ENCODE measurements around the gene WDR83.
"Not testable (repeated sequence)": the region's sequence is repeated elsewhere in the genome, so short reads cannot be mapped to it uniquely, and the experiment has no call there.

The WDR83 gene

DNA sequence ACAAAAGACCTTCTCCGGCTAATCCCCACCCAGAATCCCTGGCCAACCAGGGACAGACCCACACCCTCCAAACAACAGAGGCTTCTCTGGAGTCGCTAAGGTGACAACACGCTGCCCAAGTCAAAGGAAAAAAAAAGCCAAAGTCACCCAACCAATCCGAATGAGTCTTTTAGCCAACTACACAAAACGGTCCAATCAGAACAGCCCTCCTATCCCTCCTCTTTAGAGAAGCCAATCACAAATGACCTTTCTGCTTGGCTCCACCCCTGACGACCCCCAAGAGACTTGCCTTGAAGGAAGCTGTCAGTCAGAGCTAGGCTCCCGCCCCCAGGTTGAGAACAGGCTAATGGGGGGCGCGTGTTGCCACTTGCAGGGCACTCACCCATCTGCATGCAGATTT is 36.4 kb downstream of the WDR83 start:
- Histone ChIP-seq H3K27me3 (ENCODE audit: low read depth) (no peaks in the 10 kb centered on the region), H3K4me3 (no peak overlapping the region), H3K4me1 (no peaks in the 10 kb centered on the region; the same call in 1 of the 2 replicates), H3K9me3 (no peaks in the 10 kb centered on the region), H3K36me3 (replicated peaks) (peaks cover 87% of the 10 kb centered on the region)
- in situ Hi-C loops (cut with MboI; ENCODE audit: low sequenced_read_pairs), result no loop called here
- DNase-seq (ENCODE audit: low spot score in 2 of 2), result peak; percentile 63 to 83

DNA sequence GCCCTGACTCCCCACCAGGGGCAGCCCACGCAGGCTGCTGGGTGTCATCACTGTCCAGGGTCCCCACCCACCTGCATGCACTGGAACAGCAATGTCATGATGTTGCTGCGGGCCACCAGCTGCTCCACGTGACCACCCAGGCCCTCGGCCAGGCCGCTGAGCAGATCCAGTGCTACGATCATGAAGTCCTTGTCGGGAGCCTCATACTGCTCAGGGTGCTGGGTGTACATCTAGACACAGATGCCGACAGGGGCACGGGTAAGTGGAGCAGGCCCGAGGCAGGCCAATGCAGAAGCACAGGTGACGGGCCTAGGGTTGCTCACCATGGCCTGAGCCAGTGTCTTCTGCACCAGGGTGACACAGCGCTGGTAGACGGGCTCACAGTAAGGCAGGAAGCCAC is 38.6 kb downstream of the WDR83 start:
- Histone ChIP-seq H3K9me3 (no peaks in the 10 kb centered on the region), H3K27me3 (ENCODE audit: low read depth) (no peaks in the 10 kb centered on the region), H3K4me1 (no peaks in the 10 kb centered on the region; the same call in 1 of the 2 replicates), H3K36me3 (replicated peaks) (peaks cover 96% of the 10 kb centered on the region), H3K4me3 (no peak overlapping the region)
- no peak for DNase-seq (ENCODE audit: low spot score in 2 of 2)
- in situ Hi-C loops (cut with MboI; ENCODE audit: low sequenced_read_pairs), result no loop called here

DNA sequence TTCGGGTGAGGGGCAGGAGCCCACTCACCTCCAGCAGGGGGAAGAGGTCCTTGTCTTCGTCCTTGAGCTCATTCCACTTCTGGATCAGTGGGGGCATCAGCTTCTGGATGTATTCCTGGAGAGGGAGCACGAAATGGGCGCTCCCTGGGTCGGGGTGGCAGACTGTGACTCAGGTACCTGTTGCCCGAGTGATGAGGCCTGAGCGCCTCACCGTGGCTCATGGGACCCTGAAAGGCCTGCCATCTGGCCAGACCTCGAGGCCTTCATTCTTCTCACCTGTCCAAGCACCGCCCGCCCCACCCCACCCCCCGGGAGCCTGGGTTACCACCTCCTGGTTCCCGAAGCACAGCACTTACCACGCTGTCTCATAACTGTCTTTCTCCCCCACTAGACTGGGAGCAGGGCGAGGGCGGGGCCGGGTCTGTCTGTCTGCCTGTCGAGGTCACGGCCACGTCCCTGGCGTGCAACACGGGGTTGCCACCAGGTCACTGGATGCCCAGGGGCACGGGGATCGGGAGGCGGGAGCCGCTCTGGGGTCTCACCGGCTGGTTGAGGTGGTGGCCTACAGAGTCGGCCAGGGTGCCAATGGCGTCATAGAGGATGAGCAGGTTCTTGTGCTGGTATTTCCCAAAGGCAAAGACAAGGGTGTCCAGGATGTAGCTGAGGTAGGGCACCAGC is 39.2 kb downstream of the WDR83 start:
- H3K27me3 ChIP-seq (ENCODE audit: low read depth), result no peaks in the 10 kb centered on the region
- peaks cover 99% of the 10 kb centered on the region for H3K36me3 ChIP-seq (replicated peaks)
- H3K9me3 ChIP-seq, result no peaks in the 10 kb centered on the region
- DNase-seq (ENCODE audit: low spot score in 2 of 2), result no peak
- in situ Hi-C loops (cut with MboI; ENCODE audit: low sequenced_read_pairs), result no loop called here
- H3K4me3 ChIP-seq, result no peak overlapping the region
- no peaks in the 10 kb centered on the region; the same call in 1 of the 2 replicates for H3K4me1 ChIP-seq

DNA sequence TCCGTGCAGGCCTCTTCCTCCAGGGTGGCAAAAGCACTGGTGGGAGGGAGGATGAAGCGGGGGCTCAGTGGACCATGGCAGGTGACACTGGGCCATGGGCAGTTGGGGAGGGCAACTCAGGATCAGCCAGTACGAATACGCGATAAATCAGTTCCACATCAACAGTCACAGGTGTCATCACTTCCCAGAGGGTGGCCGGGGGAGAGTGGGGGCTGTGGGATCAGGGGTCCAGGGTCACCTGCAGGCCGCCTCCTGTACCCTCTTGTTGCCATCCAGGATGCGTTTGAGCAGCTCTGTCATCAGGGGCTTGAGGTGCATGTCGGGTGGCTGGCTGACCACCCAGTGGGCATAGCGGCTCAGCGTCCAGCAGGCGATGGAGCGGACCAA is 39.7 kb downstream of the WDR83 start:
- Histone ChIP-seq H3K9me3 (no peaks in the 10 kb centered on the region), H3K27me3 (ENCODE audit: low read depth) (no peaks in the 10 kb centered on the region), H3K36me3 (replicated peaks) (peaks cover 99% of the 10 kb centered on the region), H3K4me1 (no peaks in the 10 kb centered on the region; the same call in 1 of the 2 replicates), H3K4me3 (no peak overlapping the region)
- DNase-seq (ENCODE audit: low spot score in 2 of 2), result no peak
- in situ Hi-C loops (cut with MboI; ENCODE audit: low sequenced_read_pairs), result no loop called here

DNA sequence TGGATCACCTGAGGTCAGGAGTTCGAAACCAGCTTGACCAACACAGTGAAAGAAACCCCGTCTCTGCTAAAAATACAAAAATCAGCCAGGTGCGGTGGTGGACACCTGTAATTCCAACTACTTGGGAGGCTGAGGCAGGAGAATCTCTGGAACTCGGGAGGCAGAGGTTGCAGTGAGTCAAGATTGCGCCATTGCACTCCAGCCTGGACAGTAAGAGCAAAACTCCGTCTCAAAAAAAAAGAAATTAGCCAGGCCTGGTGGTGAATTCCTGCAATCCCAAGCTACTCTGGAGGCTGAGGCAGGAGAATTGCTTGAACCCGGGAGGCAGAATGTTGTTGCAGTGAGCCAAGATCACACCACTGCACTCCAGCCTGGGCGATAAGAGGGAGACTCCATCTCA is 42.0 kb downstream of the WDR83 start:
- no peaks in the 10 kb centered on the region; the same call in 1 of the 2 replicates for H3K4me1 ChIP-seq
- H3K9me3 ChIP-seq, result no peaks in the 10 kb centered on the region
- no peak overlapping the region for H3K4me3 ChIP-seq
- no peak for DNase-seq (ENCODE audit: low spot score in 2 of 2)
- H3K27me3 ChIP-seq (ENCODE audit: low read depth), result no peaks in the 10 kb centered on the region
- in situ Hi-C loops (cut with MboI; ENCODE audit: low sequenced_read_pairs), result no loop called here
- H3K36me3 ChIP-seq (replicated peaks), result peaks cover 94% of the 10 kb centered on the region

DNA sequence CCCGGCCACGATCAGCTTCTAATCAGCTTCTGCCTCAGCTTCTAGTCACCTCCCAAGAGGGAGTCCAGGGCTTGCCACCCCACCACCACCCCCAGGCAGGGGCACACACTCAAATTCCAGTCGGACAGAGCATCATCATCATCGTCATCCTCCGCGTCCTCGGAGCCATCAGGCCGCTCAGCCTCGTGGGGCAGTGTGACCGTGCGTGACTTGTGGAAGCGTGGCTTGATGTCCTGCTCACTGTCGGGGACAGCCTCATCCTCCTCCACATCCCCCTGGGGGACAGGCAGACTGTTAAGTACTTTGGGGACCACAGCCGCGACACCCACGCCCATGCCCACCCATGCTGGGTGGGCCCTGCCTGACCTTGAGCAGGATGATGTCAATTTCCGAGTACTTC is 44.6 kb downstream of the WDR83 start:
- Histone ChIP-seq H3K9me3 (no peaks in the 10 kb centered on the region), H3K4me1 (no peaks in the 10 kb centered on the region; the same call in 1 of the 2 replicates), H3K27me3 (ENCODE audit: low read depth) (no peaks in the 10 kb centered on the region), H3K4me3 (no peak overlapping the region), H3K36me3 (replicated peaks) (peaks cover 94% of the 10 kb centered on the region)
- DNase-seq (ENCODE audit: low spot score in 2 of 2), result no peak
- in situ Hi-C loops (cut with MboI; ENCODE audit: low sequenced_read_pairs), result no loop called here

DNA sequence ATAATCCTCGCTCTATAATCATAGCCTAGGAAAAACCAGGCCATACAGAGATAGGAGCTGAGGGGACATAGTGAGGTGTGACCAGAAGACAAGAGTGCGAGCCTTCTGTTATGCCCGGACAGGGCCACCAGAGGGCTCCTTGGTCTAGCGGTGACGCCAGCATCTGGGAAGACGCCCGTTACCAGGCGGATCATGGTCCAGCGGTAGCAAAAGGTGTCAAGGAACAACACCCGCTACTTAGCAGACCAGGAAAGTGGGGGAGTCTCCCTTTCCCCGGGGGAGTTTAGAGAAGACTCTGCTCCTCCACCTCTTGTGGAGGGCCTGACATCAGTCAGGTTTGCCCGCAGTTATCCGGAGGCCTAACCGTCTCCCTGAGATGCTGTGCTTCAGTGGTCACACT is 45.5 kb downstream of the WDR83 start:
- H3K9me3 ChIP-seq; H3K4me3 ChIP-seq; H3K27me3 ChIP-seq (ENCODE audit: low read depth); H3K4me1 ChIP-seq; in situ Hi-C loops (cut with MboI; ENCODE audit: low sequenced_read_pairs): not testable (repeated sequence)
- DNase-seq (ENCODE audit: low spot score in 2 of 2), result peak in 1 of 2 experiments; percentile 57
- peaks cover 94% of the 10 kb centered on the region for H3K36me3 ChIP-seq (replicated peaks)

DNA sequence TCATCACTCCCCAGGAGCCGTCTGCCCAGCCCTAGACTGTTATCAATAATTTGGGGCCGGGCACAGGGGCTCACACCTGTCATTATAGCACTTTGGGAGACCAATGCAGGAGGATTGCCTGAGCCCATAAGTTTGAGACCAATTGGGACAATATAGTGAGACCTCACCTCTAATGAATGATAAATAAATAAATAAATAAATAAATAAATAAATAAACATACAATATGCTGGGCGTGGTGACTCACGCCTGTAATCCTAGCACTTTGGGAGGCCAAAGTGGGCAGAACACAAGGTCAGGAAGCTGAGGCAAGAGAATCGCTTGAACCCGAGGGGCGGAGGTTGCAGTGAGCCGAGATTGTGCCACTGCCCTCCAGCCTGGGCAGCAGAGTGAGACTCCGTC is 46.7 kb downstream of the WDR83 start:
- H3K36me3 ChIP-seq (replicated peaks), result peaks cover 92% of the 10 kb centered on the region
- H3K4me1 ChIP-seq; in situ Hi-C loops (cut with MboI; ENCODE audit: low sequenced_read_pairs); DNase-seq (ENCODE audit: low spot score in 2 of 2); H3K27me3 ChIP-seq (ENCODE audit: low read depth); H3K9me3 ChIP-seq; H3K4me3 ChIP-seq: not testable (repeated sequence)

DNA sequence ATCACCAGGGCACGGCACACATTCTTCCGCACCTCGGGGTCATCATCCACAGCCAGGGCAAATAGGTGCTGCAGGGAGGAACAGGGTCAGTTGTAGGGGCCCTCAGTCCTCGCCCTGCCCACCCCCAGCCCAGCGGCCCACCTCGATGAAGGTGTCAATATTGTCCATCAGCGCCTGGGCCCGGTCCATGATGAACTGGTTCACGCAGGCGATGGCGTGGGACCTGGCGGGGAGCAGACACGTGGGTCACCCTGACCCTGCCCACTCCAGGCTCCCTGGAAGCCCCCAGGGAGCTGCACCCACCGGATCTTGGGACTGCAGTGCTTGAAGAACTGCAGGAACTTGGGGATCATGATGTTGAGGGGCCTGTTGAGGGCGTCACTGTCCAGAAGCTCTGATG is 48.5 kb downstream of the WDR83 start:
- in situ Hi-C loops (cut with MboI; ENCODE audit: low sequenced_read_pairs), result no loop called here
- no peaks in the 10 kb centered on the region for H3K9me3 ChIP-seq
- no peaks in the 10 kb centered on the region for H3K4me1 ChIP-seq
- DNase-seq (ENCODE audit: low spot score in 2 of 2), result no peak
- no peak overlapping the region for H3K4me3 ChIP-seq
- H3K27me3 ChIP-seq (ENCODE audit: low read depth), result no peaks in the 10 kb centered on the region
- peaks cover 88% of the 10 kb centered on the region for H3K36me3 ChIP-seq (replicated peaks)

DNA sequence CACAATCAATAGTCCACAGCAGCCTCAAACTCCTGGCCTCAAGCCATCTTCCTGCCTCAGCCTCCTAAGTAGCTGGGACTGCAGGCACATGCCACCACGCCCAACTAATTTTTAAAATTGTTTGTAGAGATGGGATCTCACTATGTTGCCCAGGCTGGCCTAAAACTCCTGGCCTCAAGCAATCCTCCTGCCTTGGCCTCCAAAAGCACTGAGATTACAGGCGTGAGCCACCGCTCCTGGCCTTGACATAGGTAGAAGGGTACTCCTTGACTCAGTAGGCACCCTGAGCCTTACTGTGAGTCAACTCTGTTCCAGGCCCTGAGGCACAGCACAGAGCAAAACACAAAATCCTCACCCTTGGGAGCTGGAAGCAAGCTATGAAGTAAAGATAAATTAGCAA is 49.3 kb downstream of the WDR83 start:
- H3K27me3 ChIP-seq (ENCODE audit: low read depth), result no peaks in the 10 kb centered on the region
- H3K4me1 ChIP-seq, result no peaks in the 10 kb centered on the region
- DNase-seq (ENCODE audit: low spot score in 2 of 2), result no peak
- H3K9me3 ChIP-seq, result no peaks in the 10 kb centered on the region
- peaks cover 87% of the 10 kb centered on the region for H3K36me3 ChIP-seq (replicated peaks)
- H3K4me3 ChIP-seq, result no peak overlapping the region
- in situ Hi-C loops (cut with MboI; ENCODE audit: low sequenced_read_pairs), result no loop called here

DNA sequence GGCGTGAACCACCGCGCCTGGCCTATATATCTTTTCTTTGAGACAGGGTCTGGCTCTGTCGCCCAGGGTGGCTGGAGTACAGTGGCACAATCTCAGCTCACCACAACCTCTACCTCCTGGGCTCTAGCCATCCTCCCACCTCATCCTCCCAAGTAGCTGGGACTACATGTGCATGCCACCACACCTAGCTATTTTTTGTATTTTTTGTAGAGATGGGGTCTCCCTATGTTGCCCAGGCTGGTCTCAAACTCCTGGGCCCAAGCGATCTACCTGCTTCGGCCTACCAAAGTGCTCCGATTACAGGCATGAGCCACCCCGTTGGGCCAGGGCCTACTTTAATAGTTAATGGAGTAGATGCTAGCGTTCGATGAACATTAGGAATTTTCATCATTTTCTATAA is 53.7 kb downstream of the WDR83 start:
- no peaks in the 10 kb centered on the region for H3K4me1 ChIP-seq

DNA sequence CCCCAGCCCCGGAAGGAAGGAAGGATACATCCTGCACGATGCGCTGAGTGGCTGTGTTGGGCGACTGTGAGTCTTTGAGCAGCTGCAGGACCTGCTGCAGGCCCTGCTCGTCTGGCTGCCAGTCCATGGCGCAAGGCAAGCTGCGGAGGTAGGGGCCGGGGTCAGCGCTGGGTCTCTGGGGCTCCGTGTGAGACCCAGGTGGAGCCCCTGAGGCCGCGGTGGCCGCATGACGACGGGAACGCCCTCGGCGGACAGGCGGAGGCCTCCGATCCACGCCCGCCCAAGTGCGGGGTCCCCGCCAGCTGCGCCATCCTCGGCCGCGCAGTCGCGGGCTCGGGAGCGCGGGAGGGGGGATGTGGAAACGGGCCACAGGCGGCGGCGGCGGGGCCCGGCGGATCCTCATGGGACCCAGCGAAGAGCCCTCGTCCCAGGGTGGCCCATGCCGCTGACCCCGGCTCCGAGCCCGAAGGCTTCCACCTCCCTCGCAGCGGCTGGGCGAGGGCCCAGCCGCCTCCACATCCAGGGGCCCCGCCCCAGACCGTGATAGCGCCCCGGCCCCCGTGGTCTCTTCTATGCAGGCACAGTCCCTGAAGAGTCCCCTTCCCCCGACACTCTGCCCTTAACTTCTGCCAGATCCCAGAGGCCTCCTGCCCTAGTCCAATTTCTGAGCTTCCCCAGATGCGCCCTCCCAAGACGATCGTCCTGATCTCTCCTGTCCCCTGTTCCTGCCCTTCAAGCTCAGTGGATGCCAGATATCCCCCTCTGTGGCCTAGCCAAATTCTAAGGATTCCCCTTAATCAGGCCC is 54.4 kb downstream of the WDR83 start:
- Histone ChIP-seq H3K27me3 (ENCODE audit: low read depth) (no peaks in the 10 kb centered on the region), H3K9me3 (no peaks in the 10 kb centered on the region), H3K4me3 (peak overlapping the region; percentile 52), H3K4me1 (no peaks in the 10 kb centered on the region), H3K36me3 (replicated peaks) (peaks cover 41% of the 10 kb centered on the region)
- DNase-seq (ENCODE audit: low spot score in 2 of 2), result no peak
- in situ Hi-C loops (cut with MboI; ENCODE audit: low sequenced_read_pairs), result no loop called here

More for the DNA sequence above, 53.7 kb downstream of the WDR83 start:
- in situ Hi-C loops (cut with MboI; ENCODE audit: low sequenced_read_pairs), result no loop called here
- H3K36me3 ChIP-seq (replicated peaks), result peaks cover 48% of the 10 kb centered on the region
- no peaks in the 10 kb centered on the region for H3K27me3 ChIP-seq (ENCODE audit: low read depth)
- H3K4me3 ChIP-seq, result no peak overlapping the region
- H3K9me3 ChIP-seq, result no peaks in the 10 kb centered on the region
- no peak for DNase-seq (ENCODE audit: low spot score in 2 of 2)

DNA sequence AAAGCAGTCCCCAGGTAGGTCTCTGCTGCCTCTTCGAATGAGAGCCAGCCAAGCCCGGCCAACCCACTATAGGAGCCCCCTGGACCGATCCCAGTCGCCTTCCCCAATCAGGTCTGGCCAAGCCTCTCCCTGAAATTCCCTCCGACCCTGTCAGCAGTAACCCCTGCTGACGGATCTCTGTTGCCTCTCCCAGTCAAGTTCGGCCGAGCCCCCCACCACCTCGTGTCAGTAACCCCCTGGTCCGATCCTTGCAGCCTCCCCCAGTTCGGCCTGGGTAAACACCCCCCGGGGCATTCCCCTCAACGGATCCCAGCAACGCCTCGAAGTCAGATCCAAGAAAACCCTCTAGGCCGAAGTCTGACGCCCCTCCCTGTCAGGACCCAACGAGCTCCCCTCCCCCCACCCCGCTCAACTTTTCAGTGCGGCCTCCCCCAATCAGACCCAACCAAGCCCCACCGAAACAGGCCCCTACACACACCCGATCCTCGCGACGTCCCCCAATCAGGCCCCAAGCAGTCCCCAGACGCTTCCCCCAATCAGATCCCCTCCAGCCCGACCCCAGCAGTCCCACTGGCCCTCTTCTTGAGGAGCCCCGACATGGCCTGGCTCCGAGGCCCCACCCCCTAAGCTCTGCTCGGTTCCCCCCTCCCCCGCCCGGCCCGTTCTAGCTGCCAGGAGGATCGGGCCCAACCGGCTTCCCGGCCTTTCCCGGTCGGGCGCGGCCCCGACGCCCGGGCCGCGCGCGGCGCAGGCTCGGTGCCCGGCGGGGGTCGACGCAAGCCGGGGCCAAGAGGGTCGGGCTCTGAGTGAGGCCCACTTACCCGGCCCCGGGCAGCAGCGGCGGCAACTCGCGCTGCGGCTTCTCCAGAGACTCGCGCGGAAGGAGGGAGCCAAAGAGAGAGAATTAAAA is 55.3 kb downstream of the WDR83 start:
- no peaks in the 10 kb centered on the region for H3K4me1 ChIP-seq
- H3K36me3 ChIP-seq (replicated peaks), result peaks cover 32% of the 10 kb centered on the region
- in situ Hi-C loops (cut with MboI; ENCODE audit: low sequenced_read_pairs), result no loop called here
- peak in 1 of 2 experiments; percentile 78 for DNase-seq (ENCODE audit: low spot score in 2 of 2)
- H3K27me3 ChIP-seq (ENCODE audit: low read depth), result no peaks in the 10 kb centered on the region
- H3K4me3 ChIP-seq, result peak overlapping the region; percentile 52
- H3K9me3 ChIP-seq, result no peaks in the 10 kb centered on the region

All from HAP-1 (cell line).